HG02642 (cell line): ENCODE data around the gene GNPNAT1.
A peak's percentile ranks its signal among the peaks of the same experiment; 100 is the strongest.
"Not testable (repeated sequence)": the region's sequence is repeated elsewhere in the genome, so short reads cannot be mapped to it uniquely, and the experiment has no call there.

Experiments
- ATAC-seq: cut with Tn5 transposase; IDR thresholded peaks from one replicate; pipeline ENCODE4 v1.9.1; 2021; ENCODE audit warnings: mild to moderate bottlenecking; ENCODE audit not compliant: unreplicated experiment, poor library complexity

Gene GNPNAT1

DNA sequence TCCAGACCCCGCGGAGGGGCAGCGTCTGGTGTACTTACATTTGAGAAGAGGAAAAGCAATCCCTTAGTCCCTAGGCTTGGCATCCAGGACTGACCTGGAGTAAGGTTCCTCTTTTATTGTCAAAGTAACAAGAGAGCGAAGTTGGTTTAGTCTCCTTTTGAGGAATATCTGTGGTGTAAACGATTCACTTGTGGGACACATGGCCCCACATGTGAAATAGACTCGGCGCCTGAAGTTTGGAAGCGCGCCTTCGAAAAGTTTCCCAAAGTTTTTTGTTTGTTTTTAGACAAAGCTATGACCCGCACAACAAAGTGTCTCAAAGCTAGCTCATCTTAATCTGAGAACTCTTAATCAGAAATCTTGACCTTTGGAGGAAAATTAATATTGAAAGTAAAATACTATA, 60.7 kb downstream of the GNPNAT1 start:
- ATAC-seq: no peak

DNA sequence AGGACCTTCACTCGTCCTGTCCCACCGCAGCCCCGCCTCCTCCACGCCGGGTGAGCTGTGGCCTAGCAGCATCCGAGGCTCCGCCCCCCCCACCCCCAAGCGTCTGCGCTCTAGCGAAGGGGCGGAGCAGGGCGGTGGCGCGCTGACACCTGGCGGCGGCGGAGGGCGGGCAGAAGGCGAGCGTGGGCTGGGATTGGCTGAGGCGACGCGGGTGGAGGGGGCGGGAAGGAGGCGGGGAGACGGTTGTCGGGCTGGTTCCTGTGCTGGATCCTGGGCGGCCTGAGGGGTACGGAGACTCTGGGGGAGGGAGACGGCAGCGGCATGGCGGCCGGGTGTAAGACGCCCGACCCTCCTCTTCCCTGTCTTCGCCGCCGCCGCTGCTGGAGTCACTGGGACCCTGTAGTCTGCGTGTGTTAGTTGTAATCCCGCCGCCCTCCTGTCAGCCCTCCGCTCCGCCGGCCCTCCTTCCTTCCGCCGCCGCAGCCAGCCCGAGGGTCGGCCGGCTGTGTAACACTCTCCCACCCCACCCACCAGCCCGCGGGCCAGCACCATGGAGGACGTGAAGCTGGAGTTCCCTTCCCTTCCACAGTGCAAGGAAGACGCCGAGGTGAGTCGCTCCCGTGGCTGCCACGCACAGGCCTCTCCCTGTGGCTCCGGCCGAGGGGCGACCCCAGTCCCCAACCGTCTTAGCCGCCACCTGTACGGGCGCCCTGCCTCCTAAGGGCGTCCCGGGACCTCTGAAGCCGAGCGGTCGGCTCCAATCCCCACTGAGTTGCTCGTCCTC, 61.3 kb downstream of the GNPNAT1 start, which contains the start of gene STYX:
STYX (plus strand) TSS at position 242 of the 784 bp plus-strand sequence; CDS start at position 551, 309 bp downstream.
- ATAC-seq: peak; percentile 95

DNA sequence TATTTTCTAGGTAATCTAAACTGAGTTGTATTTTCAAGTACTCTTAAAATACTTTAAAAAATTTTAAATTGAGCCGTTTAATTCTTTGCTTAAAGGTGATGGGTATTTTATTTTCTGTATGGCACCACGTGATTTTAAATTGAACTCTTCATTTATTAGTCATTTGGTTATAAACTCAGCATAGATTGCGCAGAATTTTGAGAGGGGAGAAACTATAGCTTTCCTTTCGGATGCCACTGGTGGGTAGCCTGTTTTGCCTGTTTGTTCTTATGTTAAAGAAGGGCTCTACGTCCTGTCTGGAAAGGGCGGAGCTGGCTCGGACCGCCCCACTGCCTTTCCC, 61.9 kb downstream of the GNPNAT1 start:
- no peak for ATAC-seq

DNA sequence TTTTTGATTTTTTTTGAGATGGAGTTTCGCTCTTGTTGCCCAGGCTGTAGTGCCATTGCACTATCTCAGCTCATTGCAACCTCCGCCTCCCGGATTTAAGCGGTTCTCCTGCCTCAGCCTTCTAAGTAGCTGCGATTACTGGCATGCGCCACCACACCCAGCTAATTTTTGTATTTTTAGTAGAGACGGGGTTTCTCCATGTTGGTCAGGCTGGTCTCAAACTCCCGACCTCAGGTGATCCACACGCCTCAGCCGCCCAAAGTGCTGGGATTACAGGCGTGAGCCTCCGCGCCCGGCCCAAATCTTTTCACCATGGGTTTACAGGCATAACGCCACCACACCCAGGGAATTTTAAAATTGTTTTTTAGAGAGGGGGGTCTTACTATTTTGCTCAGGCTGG, 62.4 kb downstream of the GNPNAT1 start:
- not testable (repeated sequence) for ATAC-seq

DNA sequence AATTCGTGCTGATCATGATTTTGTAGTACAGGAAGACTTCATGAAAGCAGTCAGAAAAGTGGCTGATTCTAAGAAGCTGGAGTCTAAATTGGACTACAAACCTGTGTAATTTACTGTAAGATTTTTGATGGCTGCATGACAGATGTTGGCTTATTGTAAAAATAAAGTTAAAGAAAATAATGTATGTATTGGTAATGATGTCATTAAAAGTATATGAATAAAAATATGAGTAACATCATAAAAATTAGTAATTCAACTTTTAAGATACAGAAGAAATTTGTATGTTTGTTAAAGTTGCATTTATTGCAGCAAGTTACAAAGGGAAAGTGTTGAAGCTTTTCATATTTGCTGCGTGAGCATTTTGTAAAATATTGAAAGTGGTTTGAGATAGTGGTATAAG, 63.9 kb downstream of the GNPNAT1 start:
- ATAC-seq: not testable (repeated sequence)
